HG02678 (cell line): ENCODE measurements around the gene SMIM45.
"Not testable (repeated sequence)": the region's sequence is repeated elsewhere in the genome, so short reads cannot be mapped to it uniquely, and the experiment has no call there.

Experiments used
- ATAC-seq: cut with Tn5 transposase; IDR thresholded peaks from one replicate; pipeline ENCODE4 v1.9.1; 2021; ENCODE audit warnings: mild to moderate bottlenecking, moderate library complexity; ENCODE audit not compliant: unreplicated experiment

Gene SMIM45

DNA sequence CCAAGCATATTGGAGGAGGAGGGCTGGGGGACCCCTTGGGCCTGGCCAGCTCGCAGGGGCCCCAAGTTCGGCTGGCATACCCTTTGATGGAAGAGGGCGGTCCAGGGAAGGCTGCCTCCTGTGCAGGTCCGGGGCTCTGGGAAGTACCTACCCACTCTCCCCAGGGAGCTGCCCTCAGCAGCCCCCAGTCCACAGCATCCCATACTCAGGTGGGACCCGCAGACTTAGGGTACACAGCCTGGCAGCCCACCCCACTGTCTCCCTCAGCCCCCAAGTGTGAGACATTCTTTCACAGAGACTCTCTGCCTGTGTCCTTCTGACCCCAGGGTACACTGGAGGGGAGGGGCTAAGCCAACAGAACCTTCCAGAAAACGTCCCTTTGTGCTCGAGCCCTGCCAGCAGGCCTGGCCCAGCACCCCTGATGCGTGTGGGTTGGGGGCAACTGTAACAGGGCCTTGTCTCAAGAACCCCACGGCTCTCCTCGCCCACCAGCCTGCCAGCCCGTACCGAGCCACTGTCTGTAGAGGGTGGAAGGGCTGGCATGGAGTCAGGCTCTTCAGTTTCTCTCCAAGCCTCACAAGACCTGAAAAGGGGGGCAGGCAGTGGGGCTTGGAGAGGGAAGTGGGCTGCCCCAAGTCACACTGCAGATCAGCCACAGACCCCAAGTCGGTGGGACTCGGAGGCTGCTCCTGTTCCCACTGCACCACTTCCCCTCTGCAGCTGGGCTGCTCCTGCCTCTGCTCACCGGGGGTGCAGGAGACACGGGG lies 18.4 kb upstream of the SMIM45 start:
- ATAC-seq, result no peak

DNA sequence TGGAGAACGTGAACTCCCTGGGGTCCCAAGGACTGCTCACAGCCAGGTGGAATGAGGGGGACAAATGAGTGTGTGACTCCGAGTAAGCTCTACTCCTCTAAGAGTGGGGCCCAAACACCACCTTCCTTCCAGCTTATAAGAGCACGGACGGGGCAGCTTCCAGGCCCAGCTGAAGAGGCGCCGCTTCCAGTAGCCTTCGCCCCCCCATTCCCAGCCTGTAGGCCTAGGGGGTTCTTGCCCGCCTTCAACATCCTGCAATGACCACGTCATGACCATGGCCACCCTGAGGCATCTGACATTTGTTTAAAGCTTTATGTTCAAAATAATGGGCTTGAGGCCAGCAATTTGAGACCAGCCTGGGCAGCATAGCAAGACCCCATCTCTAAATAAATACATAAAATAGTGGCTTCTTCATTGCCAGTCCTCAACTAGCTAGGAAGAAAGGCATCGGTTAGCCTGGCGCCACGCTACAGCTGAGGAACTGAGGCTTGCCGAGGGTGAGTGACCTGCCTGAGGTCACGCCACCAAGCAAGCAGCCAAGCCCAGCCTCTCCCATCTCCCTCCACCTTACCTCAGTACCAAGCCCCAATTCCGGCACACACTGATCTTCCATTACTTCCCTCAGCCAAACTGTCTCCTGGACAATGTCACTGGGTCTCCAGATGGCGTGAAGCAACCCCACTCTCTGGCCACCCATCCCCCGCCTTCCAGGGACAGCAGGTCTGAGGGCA lies 17.5 kb upstream of the SMIM45 start:
- no peak for ATAC-seq

DNA sequence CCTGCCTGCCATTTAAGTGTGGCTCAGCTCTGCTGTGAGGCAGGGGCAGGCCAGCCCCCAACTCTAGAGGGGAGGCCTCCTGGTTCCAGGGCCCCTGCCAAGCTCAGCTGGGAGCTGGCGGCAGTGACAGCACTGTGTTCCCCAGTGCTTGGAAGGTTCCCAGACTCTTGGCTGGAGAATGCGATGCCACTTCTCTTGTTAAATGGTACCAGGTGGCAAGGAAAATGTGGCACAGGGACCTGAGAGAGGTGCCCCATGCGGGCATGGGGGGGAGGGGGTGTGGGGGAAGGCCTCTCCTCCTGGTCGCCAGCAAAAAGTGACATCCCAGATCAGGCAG lies 17.0 kb upstream of the SMIM45 start:
- no peak for ATAC-seq

GRCh38 chr22:41935509-41935908 lies 16.4 kb upstream of the SMIM45 start:
- no peak for ATAC-seq

DNA sequence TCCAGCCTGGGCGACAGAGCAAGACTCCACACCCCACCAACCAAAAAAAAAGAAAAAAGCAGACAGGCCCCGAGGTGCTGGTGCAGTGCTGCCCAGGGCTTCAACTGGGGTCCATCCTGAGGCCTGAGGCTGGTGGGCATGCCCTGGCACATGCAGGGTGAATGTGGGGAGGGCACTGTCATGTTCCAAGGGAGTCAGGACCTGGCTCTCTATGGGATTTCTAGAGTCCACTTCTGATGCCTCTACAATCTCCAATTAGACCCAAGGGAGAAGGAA lies 15.1 kb upstream of the SMIM45 start:
- no peak for ATAC-seq

DNA sequence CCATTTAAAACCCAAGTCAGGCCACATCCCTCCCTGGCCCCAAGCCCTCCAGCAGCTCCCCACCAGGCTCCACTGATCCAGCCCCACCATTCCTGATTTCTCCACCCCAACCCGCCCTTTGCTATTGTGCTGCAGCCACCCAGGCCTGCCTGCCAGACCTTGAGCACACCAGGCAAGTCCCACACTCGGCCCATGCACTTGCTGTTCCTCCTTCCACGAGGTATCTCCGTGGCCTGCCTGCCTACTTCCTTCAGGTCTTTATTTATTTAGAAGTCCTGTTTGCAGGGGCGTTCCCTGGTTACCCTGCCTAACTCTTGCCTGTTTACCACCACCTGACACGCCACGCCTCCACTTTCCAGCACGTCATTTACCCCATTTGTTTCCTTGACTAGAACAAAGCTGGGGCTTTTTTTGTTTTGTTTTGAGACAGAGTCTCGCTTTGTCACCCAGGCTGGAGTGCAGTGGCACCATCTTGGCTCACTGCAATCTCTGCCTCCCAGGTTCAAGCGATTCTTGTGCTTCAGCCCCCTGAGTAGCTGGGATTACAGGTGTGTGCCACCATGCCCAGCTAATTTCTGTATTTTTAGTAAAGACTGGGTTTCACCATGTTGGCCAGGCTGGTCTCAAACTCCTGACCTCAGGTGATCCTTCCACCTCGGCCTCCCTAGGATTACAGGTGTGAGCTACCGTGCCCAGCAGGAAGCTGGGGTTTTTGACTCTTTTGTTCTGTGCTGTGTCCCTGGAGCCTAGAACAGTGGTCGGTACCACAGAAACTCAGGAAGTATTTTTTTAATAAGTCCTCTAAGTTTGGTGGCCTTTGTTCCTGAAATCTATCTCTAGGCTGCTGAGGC lies 11.7 kb upstream of the SMIM45 start:
- ATAC-seq, result peak; percentile 57

DNA sequence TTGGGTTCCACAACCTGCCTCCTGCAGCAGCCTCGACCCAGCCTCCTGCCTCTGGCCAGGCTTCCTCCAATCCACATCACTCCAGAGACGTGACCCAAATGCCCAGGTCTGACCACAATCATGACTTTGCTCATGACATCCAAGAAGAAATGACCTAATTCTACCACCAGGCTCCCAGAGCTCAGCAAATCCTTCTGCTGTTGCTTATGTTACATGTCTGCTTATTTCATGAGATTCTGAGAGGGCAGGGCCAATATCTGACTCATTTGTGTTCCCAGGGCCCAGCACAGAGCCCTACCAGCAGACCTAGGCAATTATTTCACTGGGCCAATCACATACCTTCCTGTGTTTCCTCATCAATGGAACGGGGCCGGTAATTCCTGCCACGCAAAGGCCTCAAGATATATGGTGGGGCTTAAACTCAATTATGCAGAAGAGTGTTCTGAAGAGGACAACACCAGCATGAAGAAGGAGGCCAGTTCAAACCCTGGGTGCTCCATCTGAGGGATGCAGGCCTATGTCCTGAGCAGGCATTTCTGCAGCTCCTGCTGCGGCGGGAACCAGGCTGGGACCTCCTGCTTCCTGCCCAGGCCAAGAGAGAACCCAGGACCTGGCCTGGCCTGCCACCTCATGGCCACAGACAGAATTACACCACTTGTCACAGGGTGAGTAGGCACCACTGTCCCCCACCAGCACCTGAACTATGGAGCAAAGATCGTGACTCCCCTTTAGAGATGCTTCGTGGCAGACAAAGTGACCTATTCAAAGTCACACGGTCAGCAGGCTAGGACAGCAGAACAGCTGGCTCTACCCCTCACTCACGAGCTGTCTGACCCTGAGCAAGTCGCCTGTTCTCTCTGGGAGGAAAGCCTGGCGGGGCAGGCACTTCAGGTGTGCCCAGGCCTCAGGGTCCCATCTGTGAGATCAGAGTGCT lies 10.9 kb upstream of the SMIM45 start:
- ATAC-seq, result peak; percentile 44

- ATAC-seq, result no peak
These were observed 8.2 kb upstream of the SMIM45 start for GRCh38 chr22:41943661-41944209.

DNA sequence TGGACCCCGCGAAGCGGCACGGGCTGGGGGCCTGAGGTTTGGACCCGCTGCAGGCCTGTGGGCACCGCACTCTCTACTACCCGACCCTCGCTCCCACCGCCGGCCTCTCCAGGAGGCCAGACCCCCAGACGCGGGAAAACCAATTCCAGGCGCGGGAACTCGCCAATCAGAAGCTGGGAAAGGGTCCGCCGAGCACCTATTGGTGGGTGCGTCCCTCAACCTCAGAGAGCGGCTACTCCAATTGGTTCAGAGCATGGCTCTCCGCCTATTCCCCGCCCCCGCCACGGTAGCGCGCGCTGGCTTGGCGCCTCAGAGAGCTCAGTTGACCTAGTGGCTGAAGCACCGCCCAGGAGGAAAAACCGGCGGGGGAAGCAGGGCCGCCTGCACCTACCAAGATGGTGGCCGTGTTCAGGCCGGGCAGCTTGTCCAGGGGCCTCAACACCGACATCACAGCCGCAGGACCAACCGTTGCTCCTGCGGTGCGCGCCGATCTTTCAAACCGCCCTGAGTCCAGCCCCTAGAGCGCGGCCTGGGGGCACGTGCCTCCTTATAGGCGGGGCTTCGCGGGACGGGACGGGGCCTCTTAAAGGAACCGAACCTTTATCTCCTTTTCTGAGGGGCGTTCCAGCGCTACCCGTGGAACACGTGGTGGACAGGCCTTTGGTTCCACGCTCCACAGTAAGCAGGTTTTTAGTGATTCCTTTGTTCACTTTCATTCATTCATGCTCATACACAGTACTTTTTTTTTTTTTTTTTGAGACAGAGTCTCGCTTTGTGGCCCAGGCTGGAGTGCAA lies 5.1 kb upstream of the SMIM45 start, which contains the start of gene CENPM:
Gene CENPM, minus strand, starts transcription at position 524 of the 795 bp plus-strand sequence. Its CDS starts 76 bp downstream, at position 448.
- peak; percentile 87 for ATAC-seq

- ATAC-seq, result no peak
These were observed 4.4 kb upstream of the SMIM45 start for GRCh38 chr22:41947424-41948080.

DNA sequence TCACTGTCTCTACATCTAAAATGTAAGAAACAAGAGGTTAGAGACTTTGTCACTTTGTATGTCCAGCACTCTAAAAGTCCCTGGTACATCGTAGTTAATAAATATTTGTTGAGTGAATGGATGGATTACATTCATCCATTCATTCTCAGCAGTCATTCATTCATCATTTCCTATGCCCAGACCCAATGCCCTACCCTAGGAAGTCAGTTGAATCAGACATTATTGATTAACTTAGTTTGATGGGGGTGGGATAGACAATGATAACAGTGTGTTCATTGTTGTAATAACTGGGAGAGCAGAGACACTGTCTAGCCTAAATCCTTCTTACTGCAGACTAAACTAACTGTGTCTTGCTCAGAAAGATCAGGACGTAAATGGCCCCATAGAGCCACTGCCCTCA lies 3.8 kb upstream of the SMIM45 start:
- ATAC-seq, result no peak

- not testable (repeated sequence) for ATAC-seq
These were observed 3.0 kb upstream of the SMIM45 start for GRCh38 chr22:41948928-41949296.

DNA sequence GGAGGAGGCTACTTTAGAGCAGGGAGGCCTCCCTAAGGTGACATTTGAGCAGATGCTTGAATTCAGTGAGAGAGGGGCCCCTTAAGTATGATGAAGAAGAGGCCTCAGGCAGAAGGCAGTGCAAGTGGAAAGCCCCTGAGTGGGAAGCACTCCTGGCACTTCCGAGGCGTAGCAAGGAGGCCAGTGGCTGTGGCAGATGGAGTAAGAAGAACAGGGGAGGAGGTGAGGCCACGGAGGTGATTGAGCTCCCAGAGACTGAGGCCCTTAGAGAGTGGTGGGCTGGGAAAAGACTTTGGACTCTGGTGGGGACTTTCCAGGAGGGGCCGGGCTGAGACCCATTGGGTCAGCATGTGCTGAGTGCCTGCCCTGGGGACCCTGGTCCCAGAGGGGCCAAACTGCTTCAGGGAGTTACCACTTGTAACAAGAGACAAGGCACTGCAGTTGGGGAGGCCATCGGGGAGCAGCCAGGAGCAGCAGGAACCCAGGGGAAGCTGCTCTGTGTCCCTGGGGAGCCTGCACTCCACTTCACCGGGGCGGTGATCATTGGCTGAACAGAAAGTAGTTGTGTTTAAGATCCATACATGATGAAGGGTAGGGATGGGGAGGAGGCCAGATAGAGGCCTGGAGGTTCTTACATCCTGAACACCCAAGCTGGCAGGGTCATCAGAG lies 2.5 kb upstream of the SMIM45 start:
- no peak for ATAC-seq

DNA sequence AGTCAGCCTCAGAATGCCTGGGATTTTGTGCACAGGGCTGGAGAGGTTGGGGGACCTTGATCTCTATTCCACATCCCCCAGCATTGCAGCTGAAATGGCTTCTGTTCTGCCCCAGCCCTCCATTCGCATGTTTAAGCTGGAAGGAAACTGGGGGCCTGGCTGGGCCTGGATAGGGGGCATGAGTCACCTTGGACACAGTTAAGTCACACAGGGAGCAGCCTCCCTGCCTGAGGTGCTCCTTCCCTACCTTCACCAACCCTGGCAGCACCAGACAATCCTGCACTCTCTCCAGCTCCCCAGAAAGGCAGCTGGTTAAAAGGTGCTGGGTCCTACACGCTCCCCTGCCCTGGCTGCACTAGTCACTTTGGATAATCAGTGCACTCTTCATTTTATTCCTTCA lies 763 bp downstream of the SMIM45 start:
- no peak for ATAC-seq

DNA sequence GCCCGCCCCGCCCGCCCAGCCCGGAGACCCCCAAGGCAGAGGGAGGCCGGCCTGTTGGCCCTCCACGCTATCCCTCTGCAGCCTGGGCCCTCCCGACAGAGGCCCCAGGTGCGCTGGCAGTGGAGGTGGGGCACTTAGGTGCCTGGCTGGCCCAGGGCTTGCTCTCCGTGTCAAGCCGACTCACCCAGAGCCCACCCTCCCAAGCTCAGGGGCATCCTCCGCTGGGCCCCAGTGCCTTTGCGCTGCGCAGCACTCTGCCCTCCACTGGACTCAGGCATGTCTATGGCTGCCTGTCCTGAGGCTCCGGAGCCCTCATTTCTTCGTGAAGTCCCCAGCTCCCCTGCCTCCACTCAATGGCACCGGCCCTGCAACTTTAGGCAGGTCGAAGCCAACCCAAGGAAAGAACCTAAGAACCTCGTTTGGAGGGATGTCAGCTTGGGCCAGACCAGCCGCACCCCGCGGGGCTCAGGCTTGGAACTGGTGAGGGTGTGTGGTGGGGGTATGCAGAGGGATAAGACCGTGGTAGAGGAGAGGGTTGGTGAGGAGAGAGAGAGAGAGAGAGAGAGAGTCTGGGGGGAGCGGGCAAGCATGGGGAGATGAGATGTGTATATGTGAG lies 6.1 kb downstream of the SMIM45 start:
- peak; percentile 21 for ATAC-seq

DNA sequence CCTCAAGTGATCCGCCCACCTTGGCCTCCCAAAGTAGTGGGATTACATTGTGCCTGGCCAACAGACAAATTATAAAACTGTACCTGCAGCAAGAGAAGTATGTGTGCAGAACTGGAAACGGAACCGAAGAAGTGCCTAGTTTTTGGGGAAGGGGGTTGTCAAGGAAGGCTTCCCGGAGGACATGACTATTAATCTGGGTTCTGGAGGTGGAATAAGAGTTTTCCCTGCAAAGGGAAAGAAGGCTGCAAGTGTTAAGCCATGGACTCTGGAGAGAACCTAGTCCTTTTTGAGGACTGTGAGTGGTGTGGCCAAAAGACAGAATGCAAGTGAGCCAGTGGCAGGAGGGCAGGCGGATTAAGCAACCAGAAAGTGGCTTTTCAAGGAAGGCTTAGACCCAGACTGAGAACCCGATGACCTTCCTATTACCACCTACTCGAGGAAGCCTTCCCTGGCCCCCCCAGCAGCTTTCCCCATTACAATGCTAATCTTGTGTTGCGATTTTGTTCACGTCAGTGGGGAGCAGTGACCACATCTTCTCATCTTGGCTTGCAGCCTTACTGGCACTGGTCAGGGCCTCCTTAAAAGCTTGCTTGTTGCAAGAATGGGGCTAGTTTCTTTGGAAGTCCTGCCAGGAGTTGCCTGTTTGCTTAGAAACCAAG lies 11.6 kb downstream of the SMIM45 start:
- ATAC-seq, result no peak

- ATAC-seq, result no peak
These were observed 12.2 kb downstream of the SMIM45 start for GRCh38 chr22:41964112-41964491.

DNA sequence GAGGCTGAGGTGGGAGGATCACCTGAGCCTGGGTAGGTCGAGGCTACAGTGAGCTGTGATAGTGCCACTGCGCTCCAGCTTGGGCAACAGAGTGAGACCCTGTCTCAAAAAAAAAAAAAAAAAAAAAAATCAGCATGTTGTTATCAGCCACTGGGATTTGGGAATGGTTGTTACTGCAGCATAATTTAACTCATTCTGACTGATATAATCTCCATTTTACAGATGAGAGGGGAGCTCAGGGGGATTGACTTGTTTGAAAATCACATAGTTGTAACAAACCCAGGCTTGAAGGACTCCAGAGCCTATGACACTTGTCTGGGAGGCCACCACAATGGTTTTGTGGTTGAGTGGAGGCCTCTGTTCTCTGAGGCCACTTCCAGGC lies 14.3 kb downstream of the SMIM45 start:
- ATAC-seq, result no peak
